ENCODE results near the gene DPH6.

GRCh38 chr15:35383506-35383905 lies 162.5 kb downstream of the DPH6 start:
- no peak for TF ChIP-seq CTCF (conservative IDR thresholded peaks at IDR 0.05)
- TF ChIP-seq ZFX (IDR thresholded peaks at IDR 0.05), result no peak
